ENCODE data around the gene EIF2AK3.
"Not testable (repeated sequence)": the region's sequence is repeated elsewhere in the genome, so short reads cannot be mapped to it uniquely, and the experiment has no call there.

Gene EIF2AK3

DNA sequence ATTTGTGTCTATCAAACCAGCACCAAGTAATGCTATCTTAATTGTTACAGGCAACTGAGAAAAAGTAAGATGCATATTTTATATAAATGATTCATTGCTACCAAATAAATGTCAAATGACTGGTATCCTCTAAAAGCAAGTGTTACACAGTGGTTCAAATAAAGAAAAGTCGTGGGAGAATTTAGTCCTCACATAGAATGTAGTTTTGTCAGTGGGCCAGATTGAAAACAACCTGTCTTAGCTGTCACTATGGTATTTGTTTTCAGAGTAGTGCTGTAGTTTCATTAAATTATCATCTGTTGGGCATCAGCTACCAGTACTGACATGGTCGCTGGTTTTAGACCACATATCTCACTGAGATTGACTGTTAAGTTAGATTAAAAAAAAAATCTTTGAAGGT, 10.2 kb upstream of the EIF2AK3 start:
- no peak for DNase-seq

GRCh38 chr2:88636026-88636425, 8.8 kb upstream of the EIF2AK3 start:
- no peak for DNase-seq

DNA sequence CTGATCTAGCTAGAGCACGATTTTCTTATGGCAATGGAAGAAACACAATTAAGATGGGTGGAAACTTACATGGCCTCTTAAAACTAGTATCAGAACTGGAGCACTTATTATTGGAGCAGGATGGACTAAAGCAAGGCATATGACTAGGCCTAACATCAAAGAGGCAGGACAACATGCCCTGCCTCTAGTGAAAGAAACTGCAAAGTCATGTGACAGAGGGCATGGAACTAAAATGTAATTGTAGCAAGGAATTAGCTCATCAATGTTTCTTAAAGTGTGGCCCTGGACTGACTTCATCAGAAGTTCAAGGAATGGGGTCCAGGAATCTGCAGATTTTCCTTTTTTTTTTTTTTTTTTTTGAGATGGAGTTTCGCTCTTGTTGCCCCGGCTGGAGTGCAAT, 5.3 kb upstream of the EIF2AK3 start:
- no peak for DNase-seq

DNA sequence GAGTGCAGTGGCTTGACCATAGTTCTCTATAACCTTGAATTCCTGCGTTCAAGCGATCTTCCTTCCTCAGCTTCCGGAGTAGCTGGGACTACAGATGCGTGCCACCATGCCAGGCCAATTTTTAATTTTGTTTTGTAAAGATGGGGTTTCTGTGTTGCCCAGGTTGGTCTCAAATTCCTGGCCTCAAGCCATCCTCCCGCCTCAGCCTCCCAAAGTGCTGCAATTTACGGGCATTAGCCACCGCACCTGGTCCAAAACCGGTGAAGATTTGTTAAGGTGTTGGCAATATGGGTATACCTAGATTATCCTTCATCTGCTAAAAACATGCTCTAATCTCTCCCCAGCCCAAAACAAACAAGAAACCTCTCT, 1.3 kb upstream of the EIF2AK3 start:
- DNase-seq = no peak

- peak; percentile 94 for DNase-seq
These were observed 749 bp upstream of the EIF2AK3 start for GRCh38 chr2:88627856-88628570.

- DNase-seq = peak; percentile 81
These were observed 851 bp downstream of the EIF2AK3 start for GRCh38 chr2:88626171-88627054.

DNA sequence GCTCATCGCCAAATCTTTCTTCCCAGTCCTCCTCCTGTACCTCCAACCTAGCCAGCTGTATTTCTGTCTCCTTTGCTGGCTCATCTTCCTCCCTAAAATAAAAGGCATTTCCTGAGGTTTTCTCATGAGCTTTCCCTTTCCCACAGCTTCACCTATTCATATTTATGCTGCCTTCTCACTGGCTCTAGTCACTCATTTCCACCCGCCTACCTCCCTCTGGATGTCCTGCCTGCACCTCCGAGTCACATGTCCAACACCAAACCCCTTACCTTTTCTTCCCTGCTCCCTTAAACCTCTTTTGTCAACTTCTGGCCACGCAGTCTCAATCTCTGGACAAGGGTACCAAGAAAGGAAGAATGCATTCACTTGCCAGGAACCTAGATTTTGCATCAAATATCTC, 2.8 kb downstream of the EIF2AK3 start:
- DNase-seq = no peak

DNA sequence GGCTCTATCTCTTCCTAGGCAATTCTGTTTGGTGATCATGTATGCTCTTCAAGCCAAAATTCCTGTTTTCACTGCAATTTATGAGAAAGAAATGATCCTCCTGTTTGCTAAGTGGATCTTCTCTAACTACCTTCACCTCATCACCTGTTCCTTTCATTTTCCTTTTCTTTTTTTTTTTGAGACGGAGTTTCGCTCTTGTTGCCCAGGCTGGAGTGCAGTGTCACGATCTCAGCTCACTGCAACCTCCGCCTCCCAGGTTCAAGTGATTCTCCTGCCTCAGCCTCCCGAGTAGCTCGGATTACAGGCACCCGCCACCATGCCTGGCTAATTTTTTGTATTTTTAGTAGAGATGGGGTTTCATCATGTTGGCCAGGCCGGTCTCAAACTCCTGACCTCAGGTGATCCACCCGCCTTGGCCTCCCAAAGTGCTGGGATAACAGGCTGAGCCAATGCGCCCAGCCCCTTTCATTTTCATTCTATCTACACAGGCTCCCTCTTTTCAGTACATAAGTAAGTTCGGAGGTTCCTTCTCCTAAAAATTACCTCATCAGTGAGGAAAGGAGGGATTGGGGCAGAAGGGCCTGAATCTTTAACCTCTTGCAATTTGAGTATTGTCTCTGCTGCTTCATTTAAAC, 3.3 kb downstream of the EIF2AK3 start:
- not testable (repeated sequence) for DNase-seq

DNA sequence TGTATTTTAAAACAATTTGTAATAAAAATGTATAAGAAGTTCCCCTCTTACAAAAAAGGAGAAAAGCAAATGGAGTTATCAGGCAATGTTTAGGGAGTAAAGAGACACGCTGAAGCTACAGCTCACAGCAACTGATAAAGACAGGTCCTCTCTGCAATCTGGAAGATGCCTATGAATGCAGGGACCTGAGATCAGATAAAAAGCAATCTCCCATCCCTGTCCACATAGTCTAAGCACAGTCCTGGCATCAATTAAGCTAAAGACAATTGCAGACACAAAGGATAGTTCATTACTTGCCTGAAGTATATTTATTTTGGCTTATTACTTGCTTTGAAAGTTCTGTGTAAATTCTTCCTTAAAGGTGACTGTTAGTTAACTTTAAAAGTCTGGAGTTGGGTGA, 5.0 kb downstream of the EIF2AK3 start:
- DNase-seq = no peak

GRCh38 chr2:88621432-88621831, 5.8 kb downstream of the EIF2AK3 start:
- DNase-seq = no peak

DNA sequence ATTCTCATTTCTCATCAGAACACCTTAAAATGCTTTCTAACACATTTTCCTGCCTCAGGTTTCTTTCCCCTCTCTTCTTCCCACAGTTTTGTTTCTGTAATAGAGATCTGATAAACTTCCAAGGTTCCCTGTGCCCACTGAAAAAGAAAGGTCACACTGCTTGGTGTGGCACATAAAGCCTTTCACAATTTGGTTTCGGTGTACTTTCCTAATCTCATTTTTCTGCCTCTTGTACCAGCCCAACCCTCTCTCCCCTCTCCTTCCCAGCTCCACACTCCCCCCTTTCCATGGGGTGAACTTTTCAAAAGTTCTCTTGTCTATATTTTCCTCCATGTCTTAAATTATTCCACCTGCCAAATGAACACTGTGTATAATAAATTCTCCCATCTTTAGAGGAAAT, 7.2 kb downstream of the EIF2AK3 start:
- no peak for DNase-seq

GRCh38 chr2:88615822-88616221, 11.4 kb downstream of the EIF2AK3 start:
- DNase-seq = no peak

DNA sequence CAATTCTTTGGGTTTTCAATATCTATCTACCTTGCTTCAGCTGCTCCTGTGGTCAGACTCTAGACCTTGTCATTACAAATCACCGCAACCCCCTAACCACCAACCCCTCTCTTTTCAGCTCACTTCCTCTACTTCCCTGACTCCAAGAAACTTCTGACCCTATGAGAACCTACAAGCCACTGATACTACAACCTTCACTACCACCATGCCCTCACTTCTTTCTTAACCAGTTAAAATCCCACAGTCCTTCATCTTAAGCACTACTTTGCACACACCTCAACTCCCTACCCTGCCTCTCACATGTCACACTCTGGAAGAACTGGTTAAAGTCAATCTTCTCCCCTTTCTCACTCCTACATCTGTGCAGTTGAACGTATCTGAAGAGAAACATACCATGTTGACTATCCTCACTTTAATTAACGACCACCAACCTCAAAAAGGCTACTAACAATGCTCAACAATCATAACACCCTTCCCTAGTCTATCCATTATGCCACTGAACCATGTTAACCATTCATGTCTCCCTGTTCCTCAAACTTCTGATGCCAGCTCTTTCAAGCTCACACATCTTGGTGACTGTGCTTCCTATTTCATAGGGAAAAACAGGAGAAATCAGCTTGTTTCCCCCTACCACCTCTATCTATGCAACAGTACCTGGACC, 12.6 kb downstream of the EIF2AK3 start:
- no peak for DNase-seq

DNA sequence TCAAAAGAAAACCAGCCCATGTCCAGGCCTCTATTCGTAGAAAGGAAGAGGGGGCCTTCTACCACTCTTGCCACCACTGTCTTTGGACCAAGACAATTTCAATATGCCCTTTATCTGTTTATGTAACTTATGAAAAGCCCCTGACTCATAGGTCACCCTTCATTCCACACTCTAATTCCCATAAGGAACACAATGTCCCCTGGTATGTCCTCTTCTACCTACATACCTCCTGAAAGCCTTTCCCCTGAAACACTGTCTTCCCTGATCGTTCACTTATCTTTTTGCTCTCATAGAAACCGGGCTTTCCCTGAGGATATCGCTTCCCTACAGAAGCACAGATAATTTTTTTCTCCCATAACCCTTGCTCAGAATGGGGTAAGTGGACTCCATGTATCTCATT, 13.3 kb downstream of the EIF2AK3 start:
- no peak for DNase-seq

DNA sequence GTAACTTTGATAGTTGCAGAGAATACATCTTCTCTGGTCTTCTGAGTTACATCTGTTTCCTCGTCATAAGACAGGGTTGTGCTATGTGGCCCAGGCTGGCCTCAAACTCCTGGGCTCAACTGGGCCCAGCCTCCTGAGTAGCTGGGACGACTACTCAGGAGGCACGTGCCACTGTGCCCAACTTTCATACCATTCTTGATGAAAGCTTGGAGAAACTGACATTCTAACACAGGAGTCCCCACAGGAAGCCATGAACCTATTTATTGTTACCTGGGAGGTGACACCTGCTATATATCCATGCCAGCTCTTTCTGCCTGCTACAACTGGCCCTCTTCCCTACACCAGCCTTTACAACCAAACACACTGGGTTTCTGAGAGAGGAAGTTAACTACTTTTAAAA, 19.1 kb downstream of the EIF2AK3 start:
- DNase-seq = no peak

GRCh38 chr2:88607416-88607815, 19.8 kb downstream of the EIF2AK3 start:
- DNase-seq = no peak

GRCh38 chr2:88606371-88607030, 20.8 kb downstream of the EIF2AK3 start:
- DNase-seq = no peak

DNA sequence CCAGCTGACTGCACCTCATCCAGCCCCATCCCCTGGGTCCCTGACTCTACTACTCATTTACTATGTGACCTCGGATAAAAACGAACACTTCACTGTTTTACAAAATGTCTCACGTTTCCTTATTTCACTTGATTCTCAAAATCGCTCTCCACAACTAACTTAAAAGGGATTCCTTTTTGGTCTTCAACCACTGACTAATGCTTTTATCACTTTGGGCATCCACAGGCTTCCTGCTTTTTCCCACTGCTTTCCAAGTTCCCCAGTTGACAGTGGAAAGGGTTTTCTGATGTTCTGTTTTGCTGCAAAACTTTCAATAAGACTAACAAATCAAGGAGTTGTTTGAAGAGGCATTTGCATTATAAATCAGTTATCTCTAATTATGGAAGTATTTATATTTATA, 24.1 kb downstream of the EIF2AK3 start:
- no peak for DNase-seq

- DNase-seq = no peak
These were observed 25.2 kb downstream of the EIF2AK3 start for GRCh38 chr2:88602022-88602421.

DNA sequence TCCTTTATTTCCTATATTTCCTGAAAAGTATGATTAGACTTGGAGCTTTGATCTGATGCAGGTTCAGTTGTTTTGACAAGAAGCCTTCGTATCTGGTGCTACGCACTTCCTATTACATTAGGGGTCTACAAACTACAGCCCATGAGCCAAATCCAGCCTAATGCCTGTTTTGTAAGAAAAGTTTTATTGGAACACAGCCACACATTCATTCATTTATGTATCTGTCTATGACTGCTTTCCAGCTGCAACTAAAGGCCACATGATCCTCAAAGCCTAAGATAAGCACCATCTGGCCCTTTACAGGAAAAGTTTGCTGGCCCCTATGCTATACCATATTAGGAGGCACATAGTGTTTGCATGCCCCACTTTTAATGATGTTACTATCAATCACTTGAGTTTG, 26.0 kb downstream of the EIF2AK3 start:
- no peak for DNase-seq

DNA sequence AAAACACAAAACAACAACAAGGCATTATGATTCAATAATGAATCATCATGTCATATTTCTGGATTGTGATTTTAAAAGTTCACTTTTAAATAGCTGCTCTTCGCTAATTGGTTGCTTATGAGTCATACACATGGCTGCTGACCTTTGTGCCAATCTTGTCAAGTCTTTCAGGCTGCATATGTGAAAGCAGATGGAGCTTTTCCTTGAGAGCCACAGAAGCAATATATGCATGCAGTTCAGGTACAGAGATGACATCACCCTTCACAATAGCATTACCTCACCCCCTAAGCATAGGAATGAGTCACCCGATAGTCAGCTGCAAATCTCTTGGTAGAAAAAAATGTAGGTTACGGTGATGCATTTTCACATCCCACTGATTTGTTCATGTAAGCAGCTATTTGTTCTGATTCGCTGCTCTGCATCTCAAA, 27.2 kb downstream of the EIF2AK3 start:
- DNase-seq = no peak

DNA sequence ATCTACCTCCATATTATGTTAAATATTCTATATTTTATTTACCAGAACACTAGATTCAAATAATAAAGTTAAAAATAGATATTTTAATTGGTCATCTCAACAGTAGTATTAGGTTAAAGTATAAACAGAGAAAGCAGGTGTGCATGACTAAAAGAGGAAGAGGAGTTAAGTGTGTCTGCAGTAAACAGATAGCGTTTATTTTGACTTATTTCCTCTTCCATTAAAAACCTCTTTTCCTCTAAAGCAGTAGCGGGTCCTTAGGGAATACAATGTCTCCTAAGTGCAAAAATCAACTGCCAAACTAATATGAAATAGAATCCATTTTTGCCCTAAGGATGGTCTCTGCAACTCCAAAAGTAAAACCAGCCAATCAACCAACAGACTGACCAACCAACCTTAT, 27.7 kb downstream of the EIF2AK3 start:
- no peak for DNase-seq

All from right kidney (tissue), 1 donor.